Transverse colon (tissue), 3 donors: ENCODE measurements around the gene MCAT.

ENCODE experiments used
- CTCF ChIP-seq, 5 experiments: fragments of 200-600 bp in 3 of 5; fragments of 450-650 bp in 2 of 5; sonication (generic) in 3 of 5; IDR thresholded peaks; 1 replicate in 2 of 5; 2 replicates in 3 of 5; pipeline ENCODE4 v1.5.1; 2016 to 2017; ENCODE audit warnings: antibody characterized with exemption in 5 of 5, inconsistent platforms in 3 of 5, mild to moderate bottlenecking in 2 of 5, moderate library complexity in 1 of 5
- EP300 ChIP-seq: sonication (generic); formaldehyde crosslinking; IDR thresholded peaks from one replicate; pipeline ENCODE4 v1.6.1; 2017; ENCODE audit warnings: antibody characterized with exemption, low read depth
- POLR2A ChIP-seq: fragments of 450-650 bp; IDR thresholded peaks from one replicate; pipeline ENCODE4 v1.6.1; 2016; ENCODE audit warnings: antibody characterized with exemption, mild to moderate bottlenecking, moderate library complexity

GRCh38 chr22:43131773-43132501 lies 11.3 kb downstream of the MCAT start:
- TF ChIP-seq CTCF (IDR thresholded peaks at IDR 0.05) (no peak), POLR2A (no peak), EP300 (no peak)
